HFF-Myc (cell line): Measurements from ENCODE around the gene KRT80.
A peak's percentile ranks its signal among the peaks of the same experiment; 100 is the strongest.

Experiments used
- DNase-seq: peaks from one replicate; pipeline ENCODE4 v3.0.0-alpha.2; 2011; ENCODE audit warnings: low read depth; ENCODE audit errors: extremely low read depth
- H3K4me3 ChIP-seq: replicated peaks from 2 replicates; pipeline ENCODE4 v1.5.1; 2011; ENCODE audit warnings: low read depth, mild to moderate bottlenecking, control low read depth, low read length
- CTCF ChIP-seq: IDR thresholded peaks from 2 replicates; pipeline ENCODE4 v1.5.1; 2012; ENCODE audit warnings: mild to moderate bottlenecking, low read depth, low read length, control low read depth; ENCODE audit errors: missing control alignments

The KRT80 gene

GRCh38 chr12:52160200-52160599, 31.6 kb downstream of the KRT80 start:
- H3K4me3 ChIP-seq: no peak overlapping the region
- TF ChIP-seq CTCF: no peak
- DNase-seq: no peak

- no peak for DNase-seq
- no peak for TF ChIP-seq CTCF
Observed at GRCh38 chr12:52157566-52158150, 34.2 kb downstream of the KRT80 start.

GRCh38 chr12:52156757-52157565, 34.9 kb downstream of the KRT80 start:
- peak; percentile 97 for TF ChIP-seq CTCF
- no peak overlapping the region for H3K4me3 ChIP-seq
- DNase-seq: peak; percentile 29

More at GRCh38 chr12:52157566-52158150, 34.2 kb downstream of the KRT80 start:
- H3K4me3 ChIP-seq: no peak overlapping the region

- no peak overlapping the region for H3K4me3 ChIP-seq
- no peak for DNase-seq
- TF ChIP-seq CTCF: no peak
Observed at GRCh38 chr12:52156311-52156710, 35.5 kb downstream of the KRT80 start.

- TF ChIP-seq CTCF: no peak
- no peak for DNase-seq
- no peak overlapping the region for H3K4me3 ChIP-seq
Observed at GRCh38 chr12:52155048-52155868, 36.6 kb downstream of the KRT80 start.

- H3K4me3 ChIP-seq: no peak overlapping the region
- no peak for TF ChIP-seq CTCF
- DNase-seq: no peak
Observed at GRCh38 chr12:52152905-52153317, 38.9 kb downstream of the KRT80 start.
